Astrocyte (in vitro differentiated cells and primary cell): Measurements from ENCODE around the gene UCK1. TPM values are rescaled to one million over a fixed set of nuclear protein-coding genes. Genes with fewer than 3 reads are reported as not detected.

Source experiments
- DNase-seq: peaks from one replicate; pipeline ENCODE4 v3.0.0-alpha.2; 2010; ENCODE audit warnings: low read depth
- FAIRE-seq: peaks from 2 replicates; lab custom pipeline; 2011; peaks lifted over from hg19 to GRCh38; lab: Jason Lieb, UNC
- H2AFZ ChIP-seq: 2 replicates; pipeline ENCODE4 v1.6.0; 2012; ENCODE audit warnings: low read depth, low read length, inconsistent platforms
- H3K27ac ChIP-seq: 2 replicates; pipeline ENCODE4 v1.5.1; 2011; ENCODE audit warnings: low read depth, low read length, inconsistent platforms
- H3K27me3 ChIP-seq: 2 replicates; pipeline ENCODE4 v1.6.0; 2011; ENCODE audit warnings: low read length, inconsistent platforms; ENCODE audit not compliant: insufficient read depth
- H3K36me3 ChIP-seq: 2 replicates; pipeline ENCODE4 v1.5.1; 2011; ENCODE audit warnings: low read length, inconsistent platforms; ENCODE audit not compliant: insufficient read depth
- H3K4me1 ChIP-seq: 2 replicates; pipeline ENCODE4 v1.5.1; 2011; ENCODE audit warnings: low read length, inconsistent platforms; ENCODE audit not compliant: insufficient read depth
- H3K4me2 ChIP-seq: 2 replicates; pipeline ENCODE4 v1.6.0; 2012; ENCODE audit warnings: low read length, inconsistent platforms
- H3K4me3 ChIP-seq: 2 replicates; pipeline ENCODE4 v1.5.1; 2011; ENCODE audit warnings: low read depth, mild to moderate bottlenecking, low read length, inconsistent platforms; ENCODE audit not compliant: insufficient read depth
- H3K79me2 ChIP-seq: 2 replicates; pipeline ENCODE4 v1.6.0; 2012; ENCODE audit warnings: mild to moderate bottlenecking, low read length, inconsistent platforms; ENCODE audit not compliant: insufficient read depth
- H3K9ac ChIP-seq: 2 replicates; pipeline ENCODE4 v1.6.0; 2012; ENCODE audit warnings: mild to moderate bottlenecking, low read length, inconsistent platforms
- H3K9me3 ChIP-seq: 2 replicates; pipeline ENCODE4 v1.5.1; 2012; ENCODE audit warnings: low read depth, mild to moderate bottlenecking, low read length, inconsistent platforms; ENCODE audit not compliant: insufficient read depth
- H4K20me1 ChIP-seq: 2 replicates; pipeline ENCODE4 v1.6.0; 2012; ENCODE audit warnings: low read length, inconsistent platforms; ENCODE audit not compliant: insufficient read depth
- H3K27ac Mint-ChIP-seq: one replicate; pipeline ENCODE4 v1.8.0; 2021; ENCODE audit warnings: mild to moderate bottlenecking, mixed read lengths; ENCODE audit not compliant: unreplicated experiment
- H3K27me3 Mint-ChIP-seq: one replicate; pipeline ENCODE4 v1.8.0; 2021; ENCODE audit warnings: low read depth, mixed read lengths; ENCODE audit not compliant: unreplicated experiment
- H3K36me3 Mint-ChIP-seq: one replicate; pipeline ENCODE4 v1.8.0; 2021; ENCODE audit warnings: low read depth, mixed read lengths; ENCODE audit not compliant: unreplicated experiment
- H3K4me1 Mint-ChIP-seq: one replicate; pipeline ENCODE4 v1.8.0; 2021; ENCODE audit warnings: low read depth, mixed read lengths; ENCODE audit not compliant: unreplicated experiment
- H3K4me3 Mint-ChIP-seq: one replicate; pipeline ENCODE4 v1.8.0; 2021; ENCODE audit warnings: mild to moderate bottlenecking, moderate library complexity, mixed read lengths; ENCODE audit not compliant: unreplicated experiment
- H3K9me3 Mint-ChIP-seq: one replicate; pipeline ENCODE4 v1.8.0; 2021; ENCODE audit warnings: mild to moderate bottlenecking, mixed read lengths; ENCODE audit not compliant: unreplicated experiment
- EZH2 ChIP-seq: IDR thresholded peaks from 2 replicates; pipeline ENCODE4 v1.6.1; 2012; ENCODE audit warnings: mild to moderate bottlenecking, low read length, inconsistent platforms; ENCODE audit not compliant: insufficient read depth
- total RNA-seq: library from RNA; stranded (reverse); gene quantifications from 2 replicates; pipeline ENCODE4 v1.2.1, GENCODE V29; 2021
- TF ChIP-seq, protein P1 (sequence below): IDR thresholded peaks from 2 replicates; pipeline ENCODE4 v1.5.1; 2011; ENCODE audit warnings: low read depth, mild to moderate bottlenecking, inconsistent platforms, low read length, moderate library complexity; ENCODE audit not compliant: insufficient read depth

Gene UCK1
- total RNA-seq, 1 donor from 2014 or later: 15.4 TPM

DNA sequence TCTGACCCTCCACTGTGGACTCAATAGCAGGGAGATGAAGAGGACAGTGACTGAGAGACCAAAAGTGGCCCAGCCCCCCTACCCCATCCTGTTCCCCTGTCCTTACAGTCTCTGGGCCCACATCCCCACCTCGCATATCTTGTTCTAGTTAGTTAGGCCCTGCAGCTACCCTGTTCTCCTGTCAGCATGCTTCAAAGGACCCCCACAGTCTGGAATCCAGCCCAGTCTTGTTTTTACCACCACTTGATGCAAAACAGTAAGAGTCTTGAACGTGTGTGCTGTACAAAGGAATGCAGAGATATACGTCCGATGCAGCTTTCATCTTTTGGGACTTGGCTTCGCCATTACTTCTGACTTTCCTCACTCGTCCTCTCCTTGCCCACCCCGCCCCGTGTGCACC lies 40.5 kb downstream of the UCK1 start:
- Histone ChIP-seq H3K79me2 (peaks cover 28% of the 10 kb centered on the region), H3K9ac (no peak overlapping the region), H3K4me1 (no peaks in the 10 kb centered on the region), H3K9me3 (no peaks in the 10 kb centered on the region), H3K27me3 (no peaks in the 10 kb centered on the region), H4K20me1 (peaks cover 97% of the 10 kb centered on the region), H3K27ac (no peak overlapping the region), H3K4me3 (no peak overlapping the region), H3K36me3 (peaks cover 56% of the 10 kb centered on the region), H3K4me2 (no peak overlapping the region), H2AFZ (no peak overlapping the region)
- H3K9me3 Mint-ChIP-seq: no peaks in the 10 kb centered on the region
- H3K4me1 Mint-ChIP-seq: peaks cover 3% of the 10 kb centered on the region
- FAIRE-seq (no peak), DNase-seq (no peak)
- H3K27ac Mint-ChIP-seq: peak overlapping the region; percentile 18
- H3K4me3 Mint-ChIP-seq: no peak overlapping the region
- TF ChIP-seq EZH2: no peak
- TF ChIP-seq, protein P1, sequence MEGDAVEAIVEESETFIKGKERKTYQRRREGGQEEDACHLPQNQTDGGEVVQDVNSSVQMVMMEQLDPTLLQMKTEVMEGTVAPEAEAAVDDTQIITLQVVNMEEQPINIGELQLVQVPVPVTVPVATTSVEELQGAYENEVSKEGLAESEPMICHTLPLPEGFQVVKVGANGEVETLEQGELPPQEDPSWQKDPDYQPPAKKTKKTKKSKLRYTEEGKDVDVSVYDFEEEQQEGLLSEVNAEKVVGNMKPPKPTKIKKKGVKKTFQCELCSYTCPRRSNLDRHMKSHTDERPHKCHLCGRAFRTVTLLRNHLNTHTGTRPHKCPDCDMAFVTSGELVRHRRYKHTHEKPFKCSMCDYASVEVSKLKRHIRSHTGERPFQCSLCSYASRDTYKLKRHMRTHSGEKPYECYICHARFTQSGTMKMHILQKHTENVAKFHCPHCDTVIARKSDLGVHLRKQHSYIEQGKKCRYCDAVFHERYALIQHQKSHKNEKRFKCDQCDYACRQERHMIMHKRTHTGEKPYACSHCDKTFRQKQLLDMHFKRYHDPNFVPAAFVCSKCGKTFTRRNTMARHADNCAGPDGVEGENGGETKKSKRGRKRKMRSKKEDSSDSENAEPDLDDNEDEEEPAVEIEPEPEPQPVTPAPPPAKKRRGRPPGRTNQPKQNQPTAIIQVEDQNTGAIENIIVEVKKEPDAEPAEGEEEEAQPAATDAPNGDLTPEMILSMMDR: no peak
- H3K27me3 Mint-ChIP-seq: no peaks in the 10 kb centered on the region
- peaks cover 43% of the 10 kb centered on the region for H3K36me3 Mint-ChIP-seq

DNA sequence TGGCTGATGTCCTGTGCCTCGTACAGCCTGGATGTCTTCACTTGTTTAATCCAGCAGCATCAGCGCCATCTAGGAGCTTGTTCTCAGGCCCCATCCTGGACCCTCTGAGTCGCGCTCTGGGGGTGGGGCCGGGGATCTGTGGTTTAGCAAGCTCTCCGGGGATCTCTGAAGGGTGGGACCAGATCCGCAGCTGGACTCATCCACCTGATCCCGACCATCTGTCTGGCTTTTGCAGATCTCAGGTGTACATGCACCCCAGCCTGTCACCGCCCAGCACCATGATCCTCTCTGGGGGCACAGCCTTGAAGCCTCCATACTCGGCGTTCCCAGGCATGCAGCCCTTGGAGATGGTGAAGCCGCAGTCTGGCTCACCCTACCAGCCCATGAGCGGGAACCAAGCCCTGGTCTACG lies 43.4 kb downstream of the UCK1 start:
- H3K9me3 Mint-ChIP-seq: no peaks in the 10 kb centered on the region
- peaks cover 34% of the 10 kb centered on the region for H3K36me3 Mint-ChIP-seq

DNA sequence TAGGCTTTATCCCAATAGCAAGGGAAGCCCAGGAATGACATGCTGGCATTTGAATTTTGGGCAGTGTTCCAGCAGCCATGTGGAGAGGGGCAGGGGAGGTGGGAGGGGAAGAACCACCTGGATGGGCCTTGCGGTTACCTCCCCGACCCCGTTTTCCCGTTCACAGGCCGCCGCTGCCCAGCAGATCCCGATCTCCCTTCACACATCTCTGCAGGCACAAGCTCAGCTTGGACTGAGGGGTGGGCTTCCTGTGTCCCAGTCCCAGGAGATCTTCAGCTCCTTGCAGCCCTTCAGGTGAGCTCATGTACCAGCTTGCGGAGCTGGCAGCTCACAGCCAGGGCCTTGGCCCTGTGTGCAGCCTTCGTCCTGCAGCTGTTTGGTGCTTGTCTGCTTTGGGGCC lies 44.1 kb downstream of the UCK1 start:
- no peak overlapping the region for H3K27ac ChIP-seq
- no peak overlapping the region for H3K4me2 ChIP-seq
- FAIRE-seq (no peak), DNase-seq (no peak)
- H3K4me1 ChIP-seq: no peaks in the 10 kb centered on the region
- no peak overlapping the region for H3K4me3 Mint-ChIP-seq
- peaks cover 32% of the 10 kb centered on the region for H3K36me3 Mint-ChIP-seq
- H2AFZ ChIP-seq: no peak overlapping the region
- peaks cover 3% of the 10 kb centered on the region for H3K4me1 Mint-ChIP-seq
- H4K20me1 ChIP-seq: peaks cover 97% of the 10 kb centered on the region
- peaks cover 31% of the 10 kb centered on the region for H3K79me2 ChIP-seq
- H3K9me3 Mint-ChIP-seq: no peaks in the 10 kb centered on the region
- no peaks in the 10 kb centered on the region for H3K27me3 Mint-ChIP-seq
- H3K27ac Mint-ChIP-seq: no peak overlapping the region
- no peak overlapping the region for H3K4me3 ChIP-seq
- no peaks in the 10 kb centered on the region for H3K27me3 ChIP-seq
- TF ChIP-seq EZH2: no peak
- TF ChIP-seq, protein P1: no peak
- H3K9me3 ChIP-seq: no peaks in the 10 kb centered on the region
- peaks cover 63% of the 10 kb centered on the region for H3K36me3 ChIP-seq
- H3K9ac ChIP-seq: no peak overlapping the region

More for the DNA sequence above, 43.4 kb downstream of the UCK1 start:
- H3K4me1 ChIP-seq: no peaks in the 10 kb centered on the region
- peaks cover 36% of the 10 kb centered on the region for H3K79me2 ChIP-seq
- no peak overlapping the region for H3K4me3 ChIP-seq
- no peak overlapping the region for H3K9ac ChIP-seq
- no peak overlapping the region for H2AFZ ChIP-seq
- peaks cover 97% of the 10 kb centered on the region for H4K20me1 ChIP-seq
- H3K36me3 ChIP-seq: peaks cover 62% of the 10 kb centered on the region
- Mint-ChIP-seq H3K27me3 (no peaks in the 10 kb centered on the region), H3K27ac (no peak overlapping the region), H3K4me1 (peaks cover 3% of the 10 kb centered on the region), H3K4me3 (no peak overlapping the region)
- no peak for FAIRE-seq
- no peaks in the 10 kb centered on the region for H3K9me3 ChIP-seq
- no peak for DNase-seq
- H3K27me3 ChIP-seq: no peaks in the 10 kb centered on the region
- no peak overlapping the region for H3K27ac ChIP-seq
- TF ChIP-seq, protein P1: no peak
- TF ChIP-seq EZH2: no peak
- H3K4me2 ChIP-seq: no peak overlapping the region
